Measurements from ENCODE around the gene DPY19L3. TPM values are rescaled to one million over a fixed set of nuclear protein-coding genes. Genes with fewer than 3 reads are reported as not detected.
A peak's percentile ranks its signal among the peaks of the same experiment; 100 is the strongest.

Gene DPY19L3
- polyA plus RNA-seq, 1 of the 3 experiments (the other 2 are of a cell fraction) = 25.2 TPM

- Histone ChIP-seq H4K20me1 (ENCODE audit: insufficient read depth) (no peaks in the 10 kb centered on the region), H3K27me3 (ENCODE audit: insufficient read depth) (no peaks in the 10 kb centered on the region), H3K4me2 (peak overlapping the region; percentile 97), H3K79me2 (ENCODE audit: insufficient read depth) (peaks cover 45% of the 10 kb centered on the region), H3K4me3 (ENCODE audit: low read depth in 2 of 2, low read length in 1 of 2) (peak overlapping the region; percentile 66 to 90; a peak in 2 of 4 replicates), H2AFZ (ENCODE audit: low read depth) (peak overlapping the region; percentile 88; the same call in 1 of the 2 replicates), H3K9ac (peak overlapping the region; percentile 97; the same call in 1 of the 2 replicates), H3K9me2 (no peaks in the 10 kb centered on the region), H3K36me3 (replicated peaks in 1 of 2; ENCODE audit: control insufficient read depth in 1 of 2, insufficient read depth in 2 of 2, low read length in 1 of 2) (peaks cover 32 to 40% of the 10 kb centered on the region in 2 experiments), H3K9me3 (no peaks in the 10 kb centered on the region), H3K27ac (ENCODE audit: low read depth in 2 of 2, low read length in 1 of 2) (no peak overlapping the region), H3F3A (replicated peaks; ENCODE audit: insufficient read depth) (no peaks in the 10 kb centered on the region), H3K4me1 (ENCODE audit: control insufficient read depth in 1 of 2, insufficient read depth in 2 of 2, low read depth in 1 of 2, low read length in 1 of 2) (peaks cover 14 to 19% of the 10 kb centered on the region in 2 experiments)
- DNase-seq = peak; percentile 36
- TF ChIP-seq NFIC (IDR thresholded peaks at IDR 0.05; ENCODE audit: borderline replicate concordance) = no peak
- no peak for TF ChIP-seq SIN3A (IDR thresholded peaks at IDR 0.05; ENCODE audit: borderline replicate concordance, low read depth, low read length)
- TF ChIP-seq FOSL2 (IDR thresholded peaks at IDR 0.05; ENCODE audit: borderline replicate concordance, low read depth) = no peak
- no peak for TF ChIP-seq RFX5 (IDR thresholded peaks at IDR 0.05; ENCODE audit: low read length)
- TF ChIP-seq PBX3 (IDR thresholded peaks at IDR 0.05) = no peak
- TF ChIP-seq FOXJ3 (CRISPR knock-in tag; IDR thresholded peaks at IDR 0.05) = no peak
- no peak for TF ChIP-seq FOXM1 (IDR thresholded peaks at IDR 0.05; ENCODE audit: low read depth)
- TF ChIP-seq MEF2A (IDR thresholded peaks at IDR 0.05; ENCODE audit: borderline replicate concordance, low read depth) = no peak
- TF ChIP-seq IRF3 (IDR thresholded peaks at IDR 0.05; ENCODE audit: low read depth, low read length) = no peak
- TF ChIP-seq MXI1 (IDR thresholded peaks at IDR 0.05; ENCODE audit: low read depth, low read length) = no peak
- TF ChIP-seq REST (IDR thresholded peaks at IDR 0.05; ENCODE audit: low read depth, low read length) = no peak
- TF ChIP-seq NRF1 (IDR thresholded peaks at IDR 0.05; ENCODE audit: low read depth, low read length) = no peak
- no peak for TF ChIP-seq RXRA (IDR thresholded peaks at IDR 0.05; ENCODE audit: borderline replicate concordance, low read depth)
- no peak for TF ChIP-seq GATA2 (CRISPR knock-in tag; IDR thresholded peaks at IDR 0.05)
- TF ChIP-seq RAD21 (IDR thresholded peaks at IDR 0.05; ENCODE audit: low read length) = no peak
- no peak for TF ChIP-seq TCF12 (IDR thresholded peaks at IDR 0.05)
- no peak for TF ChIP-seq USF1 (IDR thresholded peaks at IDR 0.05; ENCODE audit: borderline replicate concordance, low read depth)
- ChIA-PET POLR2A (no interaction called here), CTCF (no interaction called here)
- whole genome bisulfite sequencing (ENCODE audit: low lambda C conversion rate) = 91% methylated on average over 19 of the region's 19 CpGs
Observed at GRCh38 chr19:32407004-32407992, 1.7 kb downstream of the DPY19L3 start.

Measured in SK-N-SH (cell line).